GM12801 (cell line): ENCODE data around the gene SESN1.

Experiments
- TF ChIP-seq, protein P1 (sequence below): IDR thresholded peaks from one replicate; pipeline ENCODE4 v1.5.1; 2011; ENCODE audit warnings: control low read depth; ENCODE audit not compliant: insufficient read length; ENCODE audit errors: extremely low read depth

The SESN1 gene

DNA sequence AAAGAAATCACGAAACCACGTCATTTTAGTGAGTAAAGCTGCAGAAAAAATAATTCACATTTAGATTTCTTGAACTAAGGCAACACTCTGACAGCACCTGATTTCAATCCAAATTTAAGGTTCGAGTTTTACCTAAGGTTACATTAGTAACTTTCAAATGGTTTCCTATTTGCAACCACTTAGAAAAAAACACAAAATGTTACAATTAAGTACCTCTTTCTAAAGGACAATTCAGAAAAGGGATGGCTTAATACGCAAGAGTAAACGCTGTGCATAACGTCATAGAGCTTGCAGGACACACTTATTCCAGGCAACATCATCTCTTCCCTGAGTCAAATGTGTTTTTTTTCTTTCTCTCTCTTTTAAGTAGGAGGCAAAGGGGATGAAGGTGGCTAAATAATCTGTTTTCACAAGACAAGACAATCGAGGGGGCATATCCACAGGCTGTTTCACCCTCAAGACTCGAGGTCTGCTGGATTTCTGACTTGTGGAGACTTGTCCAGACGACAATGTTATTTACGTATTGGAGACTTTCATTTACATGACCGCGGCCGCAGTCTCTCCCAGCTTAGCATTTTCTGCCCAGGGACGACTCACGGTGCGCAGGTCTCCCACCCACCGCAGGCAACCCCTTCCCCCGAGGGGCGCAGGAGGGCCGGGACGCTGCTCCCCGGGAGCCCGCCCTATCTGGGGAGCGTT, 86.0 kb downstream of the SESN1 start:
- TF ChIP-seq, protein P1, sequence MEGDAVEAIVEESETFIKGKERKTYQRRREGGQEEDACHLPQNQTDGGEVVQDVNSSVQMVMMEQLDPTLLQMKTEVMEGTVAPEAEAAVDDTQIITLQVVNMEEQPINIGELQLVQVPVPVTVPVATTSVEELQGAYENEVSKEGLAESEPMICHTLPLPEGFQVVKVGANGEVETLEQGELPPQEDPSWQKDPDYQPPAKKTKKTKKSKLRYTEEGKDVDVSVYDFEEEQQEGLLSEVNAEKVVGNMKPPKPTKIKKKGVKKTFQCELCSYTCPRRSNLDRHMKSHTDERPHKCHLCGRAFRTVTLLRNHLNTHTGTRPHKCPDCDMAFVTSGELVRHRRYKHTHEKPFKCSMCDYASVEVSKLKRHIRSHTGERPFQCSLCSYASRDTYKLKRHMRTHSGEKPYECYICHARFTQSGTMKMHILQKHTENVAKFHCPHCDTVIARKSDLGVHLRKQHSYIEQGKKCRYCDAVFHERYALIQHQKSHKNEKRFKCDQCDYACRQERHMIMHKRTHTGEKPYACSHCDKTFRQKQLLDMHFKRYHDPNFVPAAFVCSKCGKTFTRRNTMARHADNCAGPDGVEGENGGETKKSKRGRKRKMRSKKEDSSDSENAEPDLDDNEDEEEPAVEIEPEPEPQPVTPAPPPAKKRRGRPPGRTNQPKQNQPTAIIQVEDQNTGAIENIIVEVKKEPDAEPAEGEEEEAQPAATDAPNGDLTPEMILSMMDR = no peak

DNA sequence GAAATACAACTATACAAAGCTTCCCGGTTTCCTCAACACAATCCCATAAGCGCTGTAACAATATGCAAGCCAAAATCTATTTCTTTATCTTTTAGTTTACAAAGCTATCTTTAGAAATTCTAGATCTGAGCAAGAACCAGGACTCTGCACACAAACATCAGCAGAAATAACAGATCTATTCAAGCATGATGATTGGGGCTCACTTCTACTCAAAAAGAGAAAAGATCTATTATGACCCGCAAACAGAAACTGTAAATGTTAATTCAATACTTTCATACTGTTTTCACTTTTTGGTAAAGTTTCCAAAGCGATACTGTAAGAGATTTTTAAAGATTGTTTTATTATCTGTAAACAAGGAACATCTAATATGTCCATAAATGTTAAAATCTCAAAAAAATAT, 86.6 kb downstream of the SESN1 start:
- TF ChIP-seq, protein P1 = no peak

DNA sequence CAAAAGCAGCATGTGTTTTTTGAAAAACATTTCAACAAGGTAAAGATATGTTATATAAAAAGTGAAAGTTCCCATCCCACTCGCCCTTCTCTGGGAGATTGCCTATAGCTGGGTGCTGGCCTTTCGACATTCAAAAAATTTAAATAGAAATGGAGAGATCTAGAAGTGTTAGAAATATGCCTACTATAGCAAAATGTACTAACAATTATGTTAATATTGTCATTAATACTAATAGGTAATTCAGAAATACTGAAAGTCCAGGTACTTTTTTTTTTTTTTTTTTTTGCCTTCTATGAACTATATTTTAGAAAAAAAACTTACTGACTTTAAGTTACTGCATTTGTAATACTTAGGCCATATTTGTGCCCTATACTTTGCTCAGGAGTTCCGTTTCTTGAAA, 87.1 kb downstream of the SESN1 start:
- TF ChIP-seq, protein P1 = no peak

DNA sequence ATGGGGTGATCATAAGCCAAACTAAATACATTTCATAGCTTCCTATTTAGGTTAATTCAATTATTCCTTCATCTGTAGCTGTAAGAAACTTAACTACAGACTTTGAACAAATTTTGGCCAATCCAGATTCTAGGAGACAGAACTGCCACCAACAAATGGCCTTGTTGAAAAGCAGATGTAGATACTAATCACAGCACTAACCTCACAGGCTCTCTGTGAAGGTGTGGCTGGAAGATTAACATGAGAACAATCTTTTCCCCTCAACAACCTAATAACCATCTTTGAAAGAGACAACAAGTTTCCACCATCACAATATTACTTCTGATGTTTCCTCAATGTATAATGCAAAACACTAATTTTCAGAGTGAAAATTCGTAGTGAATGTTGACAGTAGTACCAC, 87.8 kb downstream of the SESN1 start:
- TF ChIP-seq, protein P1 = no peak

DNA sequence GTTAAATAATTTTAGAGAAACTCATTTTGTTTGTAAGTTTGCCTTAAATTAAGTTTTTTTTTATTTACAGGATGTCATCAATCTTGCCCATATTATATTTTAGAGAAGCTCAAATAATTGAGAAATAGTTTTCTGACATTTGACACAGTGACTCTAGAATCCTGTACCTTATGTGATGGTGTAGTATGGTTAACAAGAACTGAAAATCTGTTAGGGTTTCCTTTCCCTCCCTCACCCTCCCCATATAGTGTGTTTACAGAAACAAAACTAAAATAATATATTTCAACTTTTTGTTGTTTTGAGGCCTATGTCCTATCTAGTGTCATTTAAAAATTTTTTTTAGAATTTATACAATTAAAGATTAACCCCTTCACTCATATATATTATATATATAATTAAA, 91.8 kb downstream of the SESN1 start:
- TF ChIP-seq, protein P1 = no peak

DNA sequence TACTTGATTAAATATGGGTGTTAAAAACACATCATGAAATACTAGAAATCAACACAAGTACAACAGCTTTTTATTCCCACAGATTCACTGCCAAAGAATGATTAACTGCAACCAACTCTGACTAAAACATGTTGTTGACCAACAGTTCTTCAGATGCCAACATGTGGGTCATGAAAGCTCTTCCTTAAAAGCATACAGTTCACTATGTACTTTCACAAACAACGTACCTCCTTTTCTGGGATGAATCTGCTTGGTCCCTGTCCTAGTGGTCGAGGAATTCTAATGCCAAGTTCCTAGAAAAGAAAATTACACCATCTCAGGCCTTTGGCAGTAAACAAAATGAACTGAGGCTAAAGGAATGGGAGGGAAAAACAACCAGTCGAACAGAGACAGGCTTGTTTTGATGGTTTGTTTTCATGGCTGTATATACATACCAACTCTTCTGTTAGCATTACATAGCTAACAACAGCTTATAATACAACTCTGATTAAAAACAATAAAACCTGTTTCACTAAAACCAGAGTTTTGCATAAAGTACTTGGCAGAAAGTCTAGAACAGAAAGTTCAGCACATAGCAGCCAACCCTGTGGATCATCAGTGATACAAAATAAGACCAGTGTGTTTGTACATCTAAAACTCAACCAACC, 92.5 kb downstream of the SESN1 start:
- TF ChIP-seq, protein P1 = no peak

DNA sequence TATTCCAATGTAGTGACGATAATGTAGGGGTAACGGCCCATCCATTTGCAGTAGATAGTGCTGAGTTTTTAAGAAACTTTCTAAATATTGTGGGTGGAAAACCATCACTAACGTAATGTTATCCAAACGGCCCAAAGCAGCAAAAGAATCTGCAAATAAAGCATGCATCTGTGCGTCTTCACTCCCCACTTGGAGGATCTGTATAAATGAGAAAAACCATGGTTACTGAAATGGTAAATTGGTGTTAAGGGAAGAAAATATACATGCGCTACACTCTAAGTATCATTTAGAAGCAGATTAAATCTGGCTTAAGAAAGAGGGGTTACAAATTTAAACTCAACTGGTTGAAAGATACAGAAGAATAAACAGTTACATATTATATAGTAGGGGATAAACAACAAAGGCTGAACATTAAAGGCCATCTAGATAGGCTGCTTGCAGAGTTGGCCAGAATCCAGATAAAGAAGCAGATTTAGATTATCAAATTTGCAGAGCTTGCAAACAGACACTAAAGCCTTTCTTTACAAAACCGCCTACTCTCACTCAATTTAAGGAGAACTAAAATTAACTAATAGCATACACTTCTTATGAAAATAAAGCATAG, 93.3 kb downstream of the SESN1 start:
- TF ChIP-seq, protein P1 = no peak
